GM12801 (cell line): ENCODE measurements around the gene MYO1B.

Experiments used
- CTCF ChIP-seq: IDR thresholded peaks from one replicate; pipeline ENCODE4 v1.5.1; 2011; ENCODE audit warnings: control low read depth; ENCODE audit not compliant: insufficient read length; ENCODE audit errors: extremely low read depth

The MYO1B gene

GRCh38 chr2:191462370-191462769 lies 217.2 kb downstream of the MYO1B start:
- TF ChIP-seq CTCF, result no peak

- no peak for TF ChIP-seq CTCF
These were observed 218.6 kb downstream of the MYO1B start for GRCh38 chr2:191463790-191464189.

GRCh38 chr2:191465766-191466420 lies 220.7 kb downstream of the MYO1B start:
- TF ChIP-seq CTCF, result no peak

GRCh38 chr2:191467113-191467512 lies 221.9 kb downstream of the MYO1B start:
- no peak for TF ChIP-seq CTCF

GRCh38 chr2:191470306-191470705 lies 225.1 kb downstream of the MYO1B start:
- no peak for TF ChIP-seq CTCF

GRCh38 chr2:191474464-191474863 lies 229.3 kb downstream of the MYO1B start:
- no peak for TF ChIP-seq CTCF
